ENCODE data around the gene MYH6. TPM values are rescaled to one million over a fixed set of nuclear protein-coding genes. Genes with fewer than 3 reads are reported as not detected.

MYH6 gene
- total RNA-seq, 1 donor from 2014 or later: 0.30 TPM

- DNase-seq: peak; percentile 26
Measured at GRCh38 chr14:23376482-23377197, 31.4 kb downstream of the MYH6 start, which contains the start of gene CMTM5. TSS of gene CMTM5 (plus strand) at chr14:23377046. CDS start at chr14:23377252, 206 bp downstream.

GRCh38 chr14:23375527-23376251, 32.4 kb downstream of the MYH6 start:
- no peak for DNase-seq

DNA sequence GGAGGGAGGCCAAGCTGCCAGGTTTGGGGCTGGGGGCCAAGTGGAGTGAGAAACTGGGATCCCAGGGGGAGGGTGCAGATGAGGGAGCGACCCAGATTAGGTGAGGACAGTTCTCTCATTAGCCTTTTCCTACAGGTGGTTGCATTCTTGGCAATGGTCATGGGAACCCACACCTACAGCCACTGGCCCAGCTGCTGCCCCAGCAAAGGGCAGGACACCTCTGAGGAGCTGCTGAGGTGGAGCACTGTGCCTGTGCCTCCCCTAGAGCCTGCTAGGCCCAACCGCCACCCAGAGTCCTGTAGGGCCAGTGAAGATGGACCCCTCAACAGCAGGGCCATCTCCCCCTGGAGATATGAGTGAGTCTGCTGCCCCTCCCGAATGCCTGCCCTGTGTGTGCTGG, 35.0 kb downstream of the MYH6 start:
- DNase-seq: no peak

DNA sequence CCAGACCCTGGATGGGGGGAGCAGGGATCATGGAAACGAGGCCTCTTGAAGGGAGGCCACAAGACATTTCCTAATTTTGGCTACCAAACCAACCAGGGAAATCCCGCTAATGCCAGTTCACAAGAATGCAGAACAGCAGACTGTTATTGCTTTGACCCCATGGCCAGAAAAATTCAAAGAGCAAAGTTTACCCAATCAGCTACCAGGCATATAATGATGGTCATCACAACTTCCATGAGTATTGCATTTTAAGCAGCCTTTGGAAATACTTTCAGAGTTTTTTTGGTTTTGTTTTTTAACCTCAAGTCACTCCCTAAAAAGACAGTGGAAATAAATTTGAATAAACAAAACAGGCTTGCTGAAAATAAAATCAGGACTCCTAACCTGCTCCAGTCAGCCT, 35.6 kb downstream of the MYH6 start, which contains the start of gene IL25:
TSS of gene IL25 (plus strand) at position 301 of the 400 bp plus-strand sequence.
- DNase-seq: no peak

DNA sequence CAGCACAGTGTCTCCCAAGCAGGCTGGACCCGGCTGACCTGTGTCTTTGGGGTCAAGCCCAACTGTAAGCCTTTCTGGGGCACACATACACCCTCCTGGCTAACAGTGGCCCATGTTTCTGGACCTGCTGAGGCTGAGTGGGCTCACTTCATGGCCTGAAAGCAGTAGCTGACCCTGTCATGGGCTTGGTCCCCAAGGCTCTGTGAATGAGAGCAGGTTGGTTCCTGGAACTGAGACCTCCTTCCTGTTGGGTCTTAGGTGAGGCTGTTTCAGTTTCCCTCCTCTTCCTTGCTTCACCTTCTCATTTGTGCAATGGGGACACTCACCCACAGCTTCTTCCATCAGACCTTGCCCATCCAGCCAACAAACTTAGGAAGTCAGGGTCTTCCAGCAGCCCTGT, 36.2 kb downstream of the MYH6 start:
- no peak for DNase-seq

DNA sequence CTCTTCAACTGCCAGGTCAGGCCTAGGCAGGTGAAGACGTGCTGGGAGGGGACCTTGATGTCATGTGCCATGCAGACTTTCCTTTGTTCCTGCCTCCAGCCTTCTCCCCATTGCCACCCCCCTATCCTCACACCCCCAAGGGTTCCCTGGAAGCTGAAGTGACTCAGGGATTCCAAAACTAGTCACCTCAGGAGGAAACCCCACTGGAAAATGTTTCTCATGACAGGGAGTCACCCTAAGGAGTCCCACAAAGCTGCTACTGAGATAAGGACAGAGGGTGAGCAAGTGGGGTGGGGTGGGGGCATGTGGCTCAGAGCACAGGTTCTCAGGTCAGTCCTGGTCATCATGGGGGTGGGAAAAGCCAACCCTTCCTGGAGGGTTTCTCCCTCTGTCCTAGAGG, 37.9 kb downstream of the MYH6 start:
- no peak for DNase-seq

DNA sequence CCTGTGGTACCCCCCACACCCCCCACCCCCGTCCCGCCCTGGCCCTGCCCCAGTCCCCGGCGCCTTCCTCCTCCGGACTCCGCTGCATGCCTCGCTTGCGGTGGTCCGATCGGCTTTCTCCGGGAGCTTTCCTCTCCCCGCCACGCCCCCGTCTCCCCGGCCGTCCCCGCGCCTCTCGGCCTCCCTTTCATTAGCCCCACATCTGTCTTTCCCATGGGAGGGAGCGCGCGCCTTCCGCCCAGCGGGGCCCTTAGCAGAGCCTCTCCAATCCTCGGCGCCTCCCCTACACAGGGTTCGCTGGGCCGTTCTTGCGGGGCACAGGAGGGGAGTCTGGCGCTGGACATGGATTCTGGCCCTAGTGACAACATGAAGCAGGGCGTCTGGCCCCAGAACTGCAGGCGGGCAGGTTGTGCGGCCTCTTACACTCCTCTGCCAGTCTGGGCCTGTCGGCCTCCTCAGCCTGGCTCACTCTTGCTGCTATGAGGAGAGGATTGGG, 41.6 kb downstream of the MYH6 start:
- peak; percentile 90 for DNase-seq

- peak; percentile 90 for DNase-seq
Measured at GRCh38 chr14:23365732-23366425, 42.2 kb downstream of the MYH6 start.

DNA sequence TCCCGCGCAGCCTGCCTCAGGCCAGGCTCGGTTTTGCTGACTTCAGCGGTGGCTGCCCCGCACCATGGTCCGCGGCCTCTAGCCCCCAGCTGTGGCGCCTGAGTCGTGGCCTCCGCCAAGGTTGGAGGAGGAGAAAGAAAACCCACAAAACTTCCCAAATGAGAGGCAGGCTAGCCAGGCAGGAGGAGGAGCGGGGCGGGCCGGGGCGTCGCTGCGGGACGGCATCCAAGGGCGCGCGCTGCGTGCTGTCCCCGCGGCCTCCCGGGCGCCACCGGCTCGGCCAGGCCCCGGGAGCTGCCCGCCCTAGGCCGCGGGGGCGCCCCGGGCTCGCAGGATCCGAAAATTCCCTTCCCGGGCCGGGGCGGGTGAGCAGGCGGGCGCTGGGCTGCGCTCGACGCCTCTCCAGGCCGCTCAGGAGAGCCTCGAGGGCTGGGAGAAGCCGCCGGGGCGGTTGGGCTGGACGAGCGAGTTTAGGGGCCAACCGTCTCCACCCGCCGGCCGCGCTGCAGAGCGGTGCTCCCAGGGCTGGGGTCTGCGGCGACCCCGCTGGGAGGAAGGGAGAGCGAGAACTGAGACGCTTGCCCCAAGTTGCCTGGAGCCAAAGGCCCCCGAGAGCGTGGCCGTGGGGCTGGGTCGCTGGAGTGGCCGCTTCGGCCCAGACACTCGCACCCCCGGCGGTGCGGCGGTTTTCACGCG, 42.9 kb downstream of the MYH6 start, which contains the start of gene EFS:
TSS of gene EFS (minus strand) at position 137 of the 696 bp plus-strand sequence. CDS start 147 bp downstream, outside the sequence.
- peak; percentile 24 for DNase-seq

DNA sequence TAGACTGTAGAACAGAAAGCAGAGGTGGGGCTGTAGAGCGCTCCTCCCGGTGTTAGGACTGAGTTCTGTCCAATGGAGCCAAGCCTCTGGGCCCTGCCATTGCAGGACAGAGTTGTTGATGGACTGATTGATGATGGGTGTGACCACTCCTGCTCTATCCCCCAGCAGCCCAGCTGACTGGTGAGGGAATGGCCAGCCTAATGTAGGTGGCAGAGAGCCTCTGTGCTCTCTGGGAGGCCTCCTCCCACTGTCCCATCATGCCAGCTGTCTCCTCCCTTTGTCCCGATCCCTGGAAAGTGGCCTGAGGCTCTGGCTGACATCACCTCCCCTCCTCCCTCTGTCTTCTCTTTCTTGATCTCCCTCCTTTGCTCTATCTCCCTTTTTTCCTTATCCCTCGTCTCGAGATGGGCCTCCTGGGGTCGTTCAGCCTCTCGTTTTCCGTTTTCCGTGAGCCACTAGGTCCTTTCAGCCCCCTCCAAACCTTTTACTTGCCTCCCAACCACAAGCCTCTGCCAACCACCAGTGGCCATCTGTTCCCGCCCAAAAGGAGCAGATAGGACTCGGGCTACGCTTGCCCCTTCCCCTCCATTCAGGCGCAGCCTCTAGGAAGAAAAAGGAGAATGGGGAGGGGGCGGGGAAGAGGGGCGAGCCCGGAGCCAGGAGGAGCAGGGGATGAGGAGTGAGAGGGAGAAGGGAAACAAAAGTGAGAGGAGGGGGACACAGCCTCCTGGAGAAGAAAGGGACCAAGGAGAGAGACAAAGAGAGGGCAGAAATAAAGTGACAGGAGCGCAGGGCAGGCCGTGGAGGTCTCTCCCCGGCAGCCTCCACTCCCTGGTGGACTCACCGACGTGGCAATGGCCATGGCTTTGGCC, 43.7 kb downstream of the MYH6 start:
- peak; percentile 58 for DNase-seq

DNA sequence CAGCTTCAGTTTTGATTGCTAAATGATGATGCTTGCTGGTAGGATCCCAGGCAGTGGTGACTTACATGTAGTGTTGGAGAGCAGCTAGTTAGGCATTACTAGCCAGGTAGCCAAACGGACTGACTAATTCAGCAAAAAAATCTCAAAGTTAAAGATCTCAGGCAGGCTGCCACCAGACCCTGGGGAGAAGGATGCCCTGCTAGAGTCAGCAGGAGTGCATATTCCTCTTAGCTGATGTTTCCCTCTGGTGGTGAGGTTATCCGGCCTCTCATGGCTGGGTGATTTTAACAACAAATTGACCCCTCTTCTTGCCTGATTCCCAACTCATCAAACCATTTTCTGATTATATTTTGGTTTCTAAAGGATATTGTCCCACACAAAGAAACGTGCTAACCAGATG, 45.9 kb downstream of the MYH6 start:
- no peak for DNase-seq

DNA sequence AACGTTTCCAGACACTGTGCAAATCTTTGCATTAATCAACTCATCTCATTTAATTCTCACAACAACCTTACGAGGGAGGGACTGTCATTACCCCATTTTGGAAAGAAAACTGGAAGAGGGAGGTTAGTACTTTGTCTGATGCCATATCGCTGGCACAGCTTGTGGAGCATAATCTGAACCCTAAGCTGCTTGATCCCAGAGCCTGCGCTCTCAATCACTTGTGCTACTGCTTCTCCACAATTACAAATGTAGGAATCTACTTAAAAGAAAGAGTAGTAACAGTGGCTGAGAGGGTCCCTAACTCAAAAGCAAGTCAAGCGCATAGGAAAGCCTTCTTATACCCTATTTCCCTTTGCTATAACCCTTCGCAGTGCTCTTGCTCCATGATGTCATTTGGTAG, 46.3 kb downstream of the MYH6 start:
- DNase-seq: no peak

GRCh38 chr14:23361320-23361719, 46.8 kb downstream of the MYH6 start:
- no peak for DNase-seq

- DNase-seq: no peak
Measured at GRCh38 chr14:23360496-23360895, 47.6 kb downstream of the MYH6 start.

DNA sequence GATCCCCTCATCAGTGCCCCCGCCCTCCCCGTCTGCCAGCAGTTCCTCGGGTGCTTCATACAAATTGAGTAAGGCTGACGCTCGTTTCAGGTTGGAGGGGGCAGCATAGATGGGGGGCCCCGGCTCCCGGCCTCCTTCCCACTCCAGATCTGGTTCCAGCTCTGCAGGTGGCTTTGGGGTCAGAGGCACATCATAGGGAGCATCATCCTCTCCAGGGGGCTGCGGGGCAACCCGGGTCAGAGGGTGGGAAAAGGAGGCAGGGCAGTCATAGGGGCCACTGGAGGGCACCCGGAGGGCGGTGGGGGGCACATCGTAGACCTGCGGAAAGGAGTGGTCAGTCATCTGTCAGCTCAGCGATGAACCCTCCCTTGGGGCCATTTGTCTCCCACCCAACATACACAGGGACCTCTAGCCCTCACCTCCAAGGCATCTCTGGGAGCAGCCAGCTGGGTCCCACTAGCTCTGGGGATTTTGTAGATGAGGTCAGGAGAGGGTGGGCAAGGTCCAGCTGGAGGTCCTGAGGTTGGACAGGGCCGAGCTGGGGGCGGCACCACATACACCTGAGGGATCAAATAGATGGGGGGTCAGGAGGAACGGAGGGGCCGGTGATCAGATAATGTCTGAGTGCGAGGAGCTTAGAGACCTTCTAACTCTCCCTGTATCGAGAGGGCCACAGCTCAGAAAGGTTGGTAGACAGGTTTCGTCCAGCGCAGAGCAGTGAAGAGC, 48.2 kb downstream of the MYH6 start:
- no peak for DNase-seq

GRCh38 chr14:23359167-23359626, 48.9 kb downstream of the MYH6 start:
- no peak for DNase-seq

DNA sequence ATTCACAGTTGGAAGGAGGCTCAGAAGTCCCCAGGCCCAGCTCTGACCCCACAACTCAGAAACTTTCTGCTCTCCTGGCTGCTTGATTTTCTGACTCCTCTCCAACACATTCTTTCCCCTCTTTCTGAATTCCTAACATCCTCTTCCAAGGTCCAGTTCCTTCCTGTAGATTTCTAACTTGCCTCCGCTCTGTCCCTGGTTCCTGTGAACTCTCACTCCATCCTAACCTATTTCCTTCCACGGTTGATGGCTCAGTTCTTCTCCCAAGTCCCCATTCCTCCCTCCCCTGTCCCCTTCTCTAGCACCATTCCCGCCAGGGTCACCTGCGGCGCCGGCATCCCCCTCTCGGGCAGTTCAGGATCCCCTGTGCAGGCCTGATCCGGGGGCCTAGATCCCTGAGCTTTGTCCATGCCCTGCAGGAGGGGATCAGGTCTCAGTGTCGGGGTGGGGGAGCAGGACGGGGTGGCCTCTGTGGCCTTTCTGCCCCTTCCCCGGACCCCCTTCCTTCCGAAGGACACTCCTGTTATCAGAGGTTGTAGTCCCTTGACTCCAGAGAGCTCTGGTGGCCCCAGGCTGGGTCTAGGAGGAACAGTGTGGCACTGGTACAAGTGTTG, 49.4 kb downstream of the MYH6 start:
- no peak for DNase-seq

GRCh38 chr14:23358042-23358441, 50.0 kb downstream of the MYH6 start:
- DNase-seq: no peak

- DNase-seq: no peak
Measured at GRCh38 chr14:23357261-23357660, 50.8 kb downstream of the MYH6 start.

GRCh38 chr14:23356662-23357061, 51.4 kb downstream of the MYH6 start:
- DNase-seq: no peak

All from skin of body (tissue), 2 donors.